ENCODE results near the gene NIBAN1.

NIBAN1 gene

GRCh38 chr1:184994301-184994700, 20.0 kb upstream of the NIBAN1 start:
- H3K4me3 ChIP-seq (IDR thresholded peaks at IDR 0.05; ENCODE audit: insufficient read depth, low read depth, low read length) = no peak overlapping the region
- no peaks in the 10 kb centered on the region for H3K4me1 ChIP-seq (ENCODE audit: low read depth, poor library complexity, severe bottlenecking)
- no peaks in the 10 kb centered on the region for H3K36me3 ChIP-seq (ENCODE audit: insufficient read depth)
- no peaks in the 10 kb centered on the region for H3K27me3 ChIP-seq (ENCODE audit: insufficient read depth, low read depth)
- H3K27ac ChIP-seq = no peak overlapping the region
- H2AFZ ChIP-seq (ENCODE audit: low read depth) = no peak overlapping the region
- H3K4me2 ChIP-seq = no peak overlapping the region
- H3K79me2 ChIP-seq (ENCODE audit: insufficient read depth, low read depth) = no peaks in the 10 kb centered on the region
- H3K9ac ChIP-seq = no peak overlapping the region
- H4K20me1 ChIP-seq (ENCODE audit: insufficient read depth) = no peaks in the 10 kb centered on the region
- TF ChIP-seq, protein P1, sequence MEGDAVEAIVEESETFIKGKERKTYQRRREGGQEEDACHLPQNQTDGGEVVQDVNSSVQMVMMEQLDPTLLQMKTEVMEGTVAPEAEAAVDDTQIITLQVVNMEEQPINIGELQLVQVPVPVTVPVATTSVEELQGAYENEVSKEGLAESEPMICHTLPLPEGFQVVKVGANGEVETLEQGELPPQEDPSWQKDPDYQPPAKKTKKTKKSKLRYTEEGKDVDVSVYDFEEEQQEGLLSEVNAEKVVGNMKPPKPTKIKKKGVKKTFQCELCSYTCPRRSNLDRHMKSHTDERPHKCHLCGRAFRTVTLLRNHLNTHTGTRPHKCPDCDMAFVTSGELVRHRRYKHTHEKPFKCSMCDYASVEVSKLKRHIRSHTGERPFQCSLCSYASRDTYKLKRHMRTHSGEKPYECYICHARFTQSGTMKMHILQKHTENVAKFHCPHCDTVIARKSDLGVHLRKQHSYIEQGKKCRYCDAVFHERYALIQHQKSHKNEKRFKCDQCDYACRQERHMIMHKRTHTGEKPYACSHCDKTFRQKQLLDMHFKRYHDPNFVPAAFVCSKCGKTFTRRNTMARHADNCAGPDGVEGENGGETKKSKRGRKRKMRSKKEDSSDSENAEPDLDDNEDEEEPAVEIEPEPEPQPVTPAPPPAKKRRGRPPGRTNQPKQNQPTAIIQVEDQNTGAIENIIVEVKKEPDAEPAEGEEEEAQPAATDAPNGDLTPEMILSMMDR (conservative IDR thresholded peaks at IDR 0.05; ENCODE audit: low read depth, low read length) = no peak

GRCh38 chr1:184992271-184992670, 18.0 kb upstream of the NIBAN1 start:
- Histone ChIP-seq H3K4me3 (IDR thresholded peaks at IDR 0.05; ENCODE audit: insufficient read depth, low read depth, low read length) (no peak overlapping the region), H3K9ac (no peak overlapping the region)

GRCh38 chr1:184990204-184990603, 15.9 kb upstream of the NIBAN1 start:
- H3K4me3 ChIP-seq (IDR thresholded peaks at IDR 0.05; ENCODE audit: insufficient read depth, low read depth, low read length) = no peak overlapping the region
- no peaks in the 10 kb centered on the region for H3K4me1 ChIP-seq (ENCODE audit: low read depth, poor library complexity, severe bottlenecking)
- H4K20me1 ChIP-seq (ENCODE audit: insufficient read depth) = no peaks in the 10 kb centered on the region
- H3K27ac ChIP-seq = no peak overlapping the region
- no peaks in the 10 kb centered on the region for H3K36me3 ChIP-seq (ENCODE audit: insufficient read depth)
- no peak overlapping the region for H2AFZ ChIP-seq (ENCODE audit: low read depth)
- TF ChIP-seq, protein P1 (conservative IDR thresholded peaks at IDR 0.05; ENCODE audit: low read depth, low read length) = no peak
- no peak overlapping the region for H3K9ac ChIP-seq
- H3K4me2 ChIP-seq = no peak overlapping the region
- H3K27me3 ChIP-seq (ENCODE audit: insufficient read depth, low read depth) = no peaks in the 10 kb centered on the region
- no peaks in the 10 kb centered on the region for H3K79me2 ChIP-seq (ENCODE audit: insufficient read depth, low read depth)

More at GRCh38 chr1:184992271-184992670, 18.0 kb upstream of the NIBAN1 start:
- Histone ChIP-seq H3K36me3 (ENCODE audit: insufficient read depth) (no peaks in the 10 kb centered on the region), H3K27ac (no peak overlapping the region), H4K20me1 (ENCODE audit: insufficient read depth) (no peaks in the 10 kb centered on the region), H3K79me2 (ENCODE audit: insufficient read depth, low read depth) (no peaks in the 10 kb centered on the region), H2AFZ (ENCODE audit: low read depth) (no peak overlapping the region), H3K27me3 (ENCODE audit: insufficient read depth, low read depth) (no peaks in the 10 kb centered on the region), H3K4me1 (ENCODE audit: low read depth, poor library complexity, severe bottlenecking) (no peaks in the 10 kb centered on the region), H3K4me2 (no peak overlapping the region)
- TF ChIP-seq, protein P1 (conservative IDR thresholded peaks at IDR 0.05; ENCODE audit: low read depth, low read length) = no peak

DNA sequence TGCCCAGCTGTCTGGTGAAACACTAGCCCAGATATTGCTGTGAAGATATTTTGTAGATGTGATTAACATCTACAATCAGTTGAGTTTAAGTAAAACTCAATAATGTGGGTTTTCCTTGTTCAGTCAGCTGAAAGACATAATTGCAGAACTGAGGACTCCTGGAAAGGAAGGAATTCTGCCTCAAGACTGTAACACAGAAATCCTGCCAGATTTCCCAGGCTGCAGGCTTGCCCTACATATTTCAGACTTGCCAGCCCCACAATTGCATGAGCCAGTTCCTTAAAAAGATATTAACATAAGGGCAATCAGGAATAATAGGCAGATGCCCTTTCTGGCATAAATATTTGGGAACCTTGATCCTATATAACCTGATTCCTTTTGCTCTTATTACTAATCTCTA, 14.2 kb upstream of the NIBAN1 start:
- H3K9ac ChIP-seq = no peak overlapping the region

More for the DNA sequence above, 14.2 kb upstream of the NIBAN1 start:
- H3K4me2 ChIP-seq = no peak overlapping the region
- TF ChIP-seq, protein P1 (conservative IDR thresholded peaks at IDR 0.05; ENCODE audit: low read depth, low read length) = no peak
- no peaks in the 10 kb centered on the region for H3K36me3 ChIP-seq (ENCODE audit: insufficient read depth)
- H3K27me3 ChIP-seq (ENCODE audit: insufficient read depth, low read depth) = no peaks in the 10 kb centered on the region
- no peak overlapping the region for H3K4me3 ChIP-seq (IDR thresholded peaks at IDR 0.05; ENCODE audit: insufficient read depth, low read depth, low read length)
- no peaks in the 10 kb centered on the region for H4K20me1 ChIP-seq (ENCODE audit: insufficient read depth)
- H2AFZ ChIP-seq (ENCODE audit: low read depth) = no peak overlapping the region
- no peaks in the 10 kb centered on the region for H3K4me1 ChIP-seq (ENCODE audit: low read depth, poor library complexity, severe bottlenecking)
- no peak overlapping the region for H3K27ac ChIP-seq
- H3K79me2 ChIP-seq (ENCODE audit: insufficient read depth, low read depth) = no peaks in the 10 kb centered on the region
